NT2/D1 (cell line): ENCODE results near the gene NUBP2.

Experiments
- YY1 ChIP-seq: IDR thresholded peaks from 2 replicates; pipeline ENCODE4 v1.6.1; 2011; ENCODE audit not compliant: insufficient read length, insufficient read depth
- ZNF274 ChIP-seq: IDR thresholded peaks from 2 replicates; pipeline ENCODE4 v1.6.1; 2011; ENCODE audit warnings: mild to moderate bottlenecking, low read depth, low read length

GRCh38 chr16:1771864-1772361 lies 10.8 kb upstream of the NUBP2 start:
- TF ChIP-seq YY1 (no peak), ZNF274 (no peak)
